OCI-M2 (cell line): ENCODE results near the gene HDAC4.
"Not testable (repeated sequence)": the region's sequence is repeated elsewhere in the genome, so short reads cannot be mapped to it uniquely, and the experiment has no call there.

ENCODE experiments used
- DNase-seq: peaks from one replicate; lab custom pipeline; 2025; ENCODE audit not compliant: unreplicated experiment; lab: John Stamatoyannopoulos, UW

HDAC4 gene

DNA sequence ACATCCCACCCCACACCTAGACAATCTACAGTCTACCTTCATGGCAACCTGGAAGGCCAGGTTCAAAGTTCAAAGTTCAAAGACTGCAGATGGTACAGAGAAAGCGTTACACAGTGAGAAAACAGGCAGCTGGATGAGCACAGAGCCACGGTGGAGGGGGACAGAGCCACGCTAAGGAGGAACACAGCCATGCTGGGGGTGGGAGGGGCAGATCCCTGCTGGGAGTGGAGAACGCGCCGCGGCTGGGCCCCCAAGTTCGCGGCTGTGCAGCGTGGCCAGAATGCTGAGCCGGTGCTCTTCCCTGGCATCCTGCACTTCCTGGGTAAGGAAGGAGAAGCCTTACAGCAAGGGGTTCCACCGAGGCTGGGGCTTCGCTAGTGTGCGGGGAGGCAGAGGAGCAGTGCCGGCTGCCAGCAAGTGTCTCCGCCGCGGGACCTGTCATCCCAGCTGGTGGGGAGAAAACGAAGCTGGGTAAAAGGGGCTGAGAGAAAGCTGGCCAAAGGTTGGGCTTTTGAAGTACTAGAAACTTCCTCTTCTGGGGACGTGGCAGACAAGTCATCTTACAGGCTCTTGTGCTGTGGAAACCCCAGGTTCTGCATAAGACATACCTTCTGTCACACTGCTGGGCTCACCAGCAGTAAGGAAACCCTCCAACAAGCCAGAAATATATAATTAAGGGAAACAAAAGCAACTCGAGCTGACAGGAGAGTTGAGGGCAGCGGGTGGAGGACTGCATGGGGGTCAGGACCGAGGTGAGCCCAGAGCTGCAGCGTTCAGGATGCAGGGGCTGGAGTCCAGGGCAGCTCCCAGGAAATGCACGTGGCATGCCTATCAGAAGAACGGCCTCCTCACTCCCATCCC lies 115.5 kb downstream of the HDAC4 start:
- DNase-seq, result no peak

DNA sequence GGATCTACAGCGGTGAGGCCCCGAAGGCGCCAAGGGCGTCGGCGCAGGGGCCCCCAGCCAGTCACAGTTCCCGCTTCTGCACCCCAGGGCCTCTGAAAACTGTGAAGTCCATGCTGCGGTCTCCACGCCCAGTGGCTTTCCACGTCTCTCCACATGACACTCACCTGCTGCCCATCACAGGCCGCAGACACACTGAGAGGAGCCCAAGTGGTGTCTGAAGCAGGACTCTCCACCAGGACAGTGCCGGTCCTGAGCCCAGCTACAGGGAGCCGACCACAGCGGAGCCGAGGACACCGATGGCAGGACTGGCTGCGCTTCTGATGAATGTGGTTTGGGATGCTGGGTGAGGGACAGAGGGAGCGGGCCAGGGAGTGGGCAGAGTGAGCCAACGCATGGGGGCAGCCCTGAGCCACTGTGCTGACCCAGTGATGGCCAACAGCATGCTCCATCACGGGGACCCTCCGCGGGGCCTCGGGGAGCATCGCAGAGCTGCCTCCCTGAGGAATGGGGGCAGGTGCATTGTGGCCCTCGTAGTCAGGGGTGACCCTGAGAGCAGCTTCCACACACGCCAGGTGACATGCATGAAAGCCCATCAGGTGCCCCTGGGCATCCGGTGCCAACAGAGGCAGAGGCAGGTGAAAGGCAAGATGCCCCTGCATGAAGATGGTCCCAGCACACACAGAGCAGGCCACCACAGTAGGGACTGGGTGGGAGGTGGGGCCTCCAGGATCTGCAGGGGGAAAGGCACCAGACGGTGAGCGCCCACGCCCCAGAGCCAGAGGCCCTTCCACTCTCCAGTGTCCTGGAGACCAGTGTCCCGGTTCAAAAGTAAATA lies 116.6 kb downstream of the HDAC4 start:
- DNase-seq, result no peak

DNA sequence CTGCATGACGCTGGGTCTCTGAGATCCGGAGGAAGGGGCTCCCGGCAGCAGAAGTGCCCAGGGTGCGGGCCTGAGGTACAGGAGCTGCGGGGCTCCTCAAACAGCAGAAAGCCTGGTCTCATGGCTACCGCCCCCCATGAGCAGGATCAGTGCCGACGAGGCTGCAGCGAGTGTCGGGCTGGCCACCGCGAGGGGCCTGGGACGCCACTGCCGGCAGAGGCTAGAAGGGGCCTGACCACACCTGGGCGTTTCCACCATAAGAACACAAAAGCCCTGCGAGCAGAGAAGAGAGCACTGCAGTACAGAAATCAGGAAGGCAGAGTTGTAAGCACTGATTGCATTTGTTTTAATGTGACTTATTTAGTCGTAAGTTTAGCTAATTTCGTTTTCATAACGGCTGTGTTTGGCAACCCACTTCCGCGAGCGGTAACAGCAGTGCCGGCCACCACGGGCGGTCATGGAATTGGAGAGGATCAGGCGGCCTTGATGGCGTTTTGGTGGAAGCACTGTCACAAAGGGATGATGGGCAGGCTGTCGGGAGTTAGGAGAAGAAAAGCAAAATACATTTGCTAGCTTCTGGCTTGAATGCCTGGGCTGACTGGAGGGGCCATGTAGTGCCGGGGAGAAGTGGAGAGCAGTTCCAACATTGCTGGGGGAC lies 117.4 kb downstream of the HDAC4 start:
- DNase-seq, result no peak

DNA sequence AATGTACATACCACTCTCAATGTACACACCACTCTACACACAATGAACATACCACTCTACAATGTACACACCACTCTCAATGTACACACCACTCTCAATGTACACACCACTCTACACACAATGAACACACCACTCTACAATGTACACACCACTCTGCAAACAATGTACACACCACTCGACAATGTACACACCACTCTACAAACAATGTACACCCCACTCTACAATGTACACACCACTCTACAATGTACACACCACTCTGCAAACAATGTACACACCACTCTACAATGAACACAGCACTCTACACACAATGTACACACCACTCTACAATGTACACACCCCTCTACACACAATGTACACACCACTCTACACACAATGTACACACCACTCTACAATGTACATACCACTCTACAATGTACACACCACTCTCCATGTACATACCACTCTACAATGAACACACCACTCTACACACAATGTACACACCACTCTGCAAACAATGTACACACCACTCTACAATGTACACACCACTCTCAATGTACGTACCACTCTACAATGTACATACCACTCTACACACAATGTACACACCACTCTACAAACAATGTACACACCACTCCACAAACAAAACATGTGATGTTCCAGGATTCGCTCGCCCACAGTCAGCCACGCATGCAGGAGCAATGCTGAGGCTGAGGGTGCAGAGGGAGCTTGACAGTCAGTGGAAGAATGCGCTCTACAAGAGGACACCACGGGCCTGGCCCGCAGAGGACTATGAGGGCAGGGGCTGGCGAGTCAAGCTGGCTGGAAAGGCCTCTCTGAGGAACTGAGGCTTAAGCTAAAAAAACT lies 118.2 kb downstream of the HDAC4 start:
- no peak for DNase-seq

DNA sequence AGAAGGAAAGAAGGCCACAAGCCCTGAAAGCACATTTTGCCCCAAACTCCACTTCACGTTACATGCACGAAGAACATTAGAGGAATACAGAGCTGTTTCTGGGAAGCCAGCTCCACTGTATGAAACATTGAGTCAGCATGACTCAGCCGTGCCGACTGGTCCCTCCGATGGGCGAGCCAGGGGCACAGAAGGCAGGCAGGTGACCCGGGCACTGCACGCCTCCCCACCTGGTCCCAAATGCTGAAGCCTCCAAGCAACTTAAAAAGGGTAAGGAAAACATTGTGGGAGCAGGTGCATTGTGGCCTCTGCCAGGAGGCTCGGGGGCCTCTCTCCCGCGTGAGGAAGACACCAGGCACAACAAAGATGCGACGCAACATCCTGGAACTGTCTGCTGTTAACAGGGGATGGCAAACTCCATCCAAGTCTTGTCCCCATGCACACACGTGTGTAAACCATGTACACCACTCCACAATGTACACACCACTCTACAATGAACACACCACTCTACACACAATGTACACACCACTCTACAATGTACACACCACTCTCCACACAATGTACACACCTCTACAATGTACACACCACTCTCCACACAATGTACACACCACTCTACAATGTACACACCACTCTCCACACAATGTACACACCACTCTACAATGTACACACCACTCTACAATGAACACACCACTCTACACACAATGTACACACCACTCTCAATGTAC lies 120.4 kb downstream of the HDAC4 start:
- DNase-seq, result not testable (repeated sequence)

DNA sequence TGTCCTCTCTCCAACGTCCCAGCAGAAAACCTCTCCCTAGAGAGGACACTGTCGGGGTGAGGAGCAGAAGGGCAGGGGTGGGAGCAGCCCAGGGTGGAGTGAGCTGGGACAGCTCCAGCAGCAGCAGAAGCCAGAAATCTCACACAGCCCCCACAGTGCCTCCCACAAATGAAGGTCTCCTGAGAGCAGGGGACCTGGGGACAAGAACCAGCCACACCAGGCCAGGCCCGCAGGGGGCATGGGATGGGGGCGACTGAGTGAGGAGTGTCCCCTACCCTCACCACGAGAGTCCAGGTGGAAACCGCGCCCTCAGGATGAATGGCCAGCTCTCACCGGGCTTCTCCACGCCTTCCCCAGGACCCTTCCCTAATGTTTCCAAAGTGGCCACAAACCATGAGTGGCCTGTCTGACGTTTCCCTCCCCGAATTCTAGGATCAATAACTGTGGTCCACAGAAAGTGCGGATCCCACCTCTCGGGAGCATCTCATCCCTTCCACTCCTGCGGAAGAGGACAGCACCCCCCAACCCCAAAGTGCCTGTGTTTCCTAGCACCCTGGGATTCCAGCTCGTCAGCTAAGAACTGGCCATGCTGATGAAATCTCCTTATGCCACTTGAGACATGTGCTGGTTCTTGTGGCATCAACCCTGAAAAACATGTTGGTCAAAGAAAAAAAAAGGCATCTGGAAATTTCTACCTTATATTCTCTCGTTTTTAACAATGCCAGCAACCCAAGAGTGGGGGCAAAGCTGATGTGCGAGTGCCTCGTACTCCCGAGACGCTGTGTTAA lies 121.1 kb downstream of the HDAC4 start:
- no peak for DNase-seq

DNA sequence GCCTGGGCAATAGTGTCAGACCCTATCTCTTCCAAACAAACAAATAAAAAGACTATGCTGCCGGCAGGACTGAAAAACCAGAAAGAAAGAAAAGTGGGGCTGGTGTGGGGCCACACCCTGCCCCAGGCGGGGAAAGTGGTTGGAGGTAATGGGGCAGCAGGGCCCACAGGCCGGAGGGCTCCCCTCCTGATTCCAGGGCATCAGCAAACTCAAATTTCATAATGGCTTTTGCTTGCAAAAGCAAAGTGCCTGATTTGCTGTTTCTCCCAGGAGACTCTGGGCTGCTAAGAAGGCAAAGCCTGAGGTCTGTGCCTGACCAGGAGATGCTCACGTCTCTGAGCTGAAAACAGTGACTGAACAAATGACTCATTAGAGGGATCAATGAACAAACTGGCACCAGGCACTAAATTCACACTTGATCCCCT lies 121.9 kb downstream of the HDAC4 start:
- DNase-seq, result no peak

DNA sequence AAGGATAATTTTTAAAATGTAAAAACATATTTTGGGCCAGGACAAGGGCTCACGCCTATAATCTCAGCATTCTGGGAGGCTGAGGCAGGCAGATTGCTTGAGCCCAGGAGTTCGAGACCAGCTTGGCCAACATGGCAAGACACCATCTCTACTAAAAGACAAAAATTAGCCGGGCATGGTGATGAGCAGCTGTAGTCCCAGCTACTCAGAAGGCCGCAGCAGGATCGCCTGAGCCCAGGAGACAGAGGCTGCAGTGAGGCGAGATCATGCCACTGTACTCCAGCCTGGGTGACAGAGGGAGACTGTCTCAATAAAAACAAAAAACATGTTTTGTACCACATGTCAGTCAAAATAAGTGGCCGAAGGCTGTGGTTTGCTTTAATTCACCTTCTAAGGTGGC lies 122.5 kb downstream of the HDAC4 start:
- no peak for DNase-seq

DNA sequence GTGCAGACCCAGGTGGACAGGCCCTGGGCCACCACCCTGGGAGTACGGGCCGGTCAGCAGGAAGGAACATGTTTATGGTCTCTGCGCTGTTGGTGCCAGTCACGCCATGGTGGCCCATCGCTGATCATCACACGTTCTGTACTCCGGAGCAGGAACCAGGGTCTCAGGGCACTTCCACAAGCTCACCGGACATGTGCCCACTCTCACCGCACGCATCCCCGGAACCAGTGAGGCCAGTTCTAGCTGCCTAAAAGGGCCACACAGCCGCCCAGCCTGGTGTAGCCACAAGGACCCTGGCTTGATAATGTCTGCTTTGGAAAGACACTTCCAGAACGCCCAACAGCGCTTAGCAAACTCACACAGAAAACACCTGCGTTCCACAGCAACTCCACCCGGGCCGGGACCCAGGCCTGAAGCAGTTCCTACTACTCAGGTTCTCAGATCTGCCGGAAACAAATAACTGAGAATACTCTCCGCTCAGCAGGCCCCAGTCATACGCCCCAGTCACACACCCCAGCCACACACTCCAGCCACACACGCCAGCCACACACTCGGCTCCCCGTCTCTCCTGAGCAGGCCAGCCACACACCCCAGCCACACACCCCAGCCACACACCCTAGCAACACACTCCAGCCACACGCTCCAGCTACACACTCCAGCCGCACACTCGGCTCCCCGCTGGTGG lies 123.3 kb downstream of the HDAC4 start:
- DNase-seq, result no peak

DNA sequence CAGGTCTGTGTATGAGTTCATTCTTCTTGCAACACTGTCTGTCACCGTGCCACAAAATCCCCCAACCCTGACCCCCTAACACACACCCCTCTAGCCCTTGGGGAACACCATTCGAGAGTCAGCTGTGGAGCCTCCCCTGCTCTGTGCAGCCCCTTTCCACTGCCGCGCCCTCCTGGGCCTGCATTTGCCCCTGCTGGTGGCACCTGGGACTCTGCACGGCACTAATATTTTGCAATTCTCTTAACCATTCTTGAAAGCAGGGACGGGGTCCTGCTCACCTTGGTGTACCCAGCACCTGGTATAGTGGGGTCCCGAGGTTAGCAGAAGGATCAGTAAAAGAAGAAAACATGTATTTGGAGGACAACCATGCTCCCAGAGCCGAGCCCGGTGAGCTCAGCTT lies 124.0 kb downstream of the HDAC4 start:
- DNase-seq, result no peak

DNA sequence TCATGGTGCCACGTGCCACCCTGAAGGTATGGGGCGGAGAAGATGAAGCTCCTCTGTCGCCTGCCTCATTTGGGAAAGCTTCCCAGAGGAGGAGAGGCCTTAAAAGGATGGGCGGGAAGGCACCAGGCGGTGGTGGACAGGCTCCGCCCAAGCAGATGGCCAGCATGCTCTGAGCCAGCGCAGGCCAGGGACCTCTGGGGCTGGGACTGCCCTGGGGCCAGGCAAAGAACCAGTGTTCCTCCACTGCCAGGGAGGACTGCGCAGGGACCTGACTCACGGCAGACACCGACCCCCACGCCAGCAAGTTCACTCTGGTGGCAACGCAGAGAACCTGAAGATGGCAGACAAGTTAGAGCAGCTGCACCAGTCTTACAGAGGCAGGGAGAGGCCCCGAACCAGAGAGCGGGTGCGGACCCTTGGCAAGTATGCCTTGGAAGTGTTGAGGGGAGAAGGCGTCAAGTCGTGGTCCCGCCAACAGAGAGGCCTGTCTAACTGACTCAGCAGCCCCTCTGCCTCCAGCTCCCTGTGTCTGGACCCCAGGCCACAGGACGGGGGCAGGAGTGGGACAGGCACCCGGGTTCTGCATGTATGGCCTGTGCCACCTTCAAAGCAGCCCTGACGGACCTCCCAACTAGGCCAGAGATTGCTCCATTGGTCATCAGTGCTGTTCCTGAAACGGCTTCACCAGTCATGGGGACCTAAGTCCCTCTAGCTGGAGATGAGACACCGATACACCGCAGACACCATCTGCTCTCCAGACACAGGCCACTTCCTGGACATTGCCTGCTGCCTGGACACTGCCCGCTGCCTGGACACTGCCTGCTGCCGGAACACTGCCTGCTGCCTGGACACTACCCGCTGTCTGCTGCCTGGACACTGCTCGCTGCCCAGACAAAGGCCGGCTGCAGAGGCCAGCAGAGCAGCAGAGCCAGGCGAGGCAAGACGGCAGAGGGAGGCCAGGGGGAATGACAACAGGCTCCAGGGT lies 124.7 kb downstream of the HDAC4 start:
- no peak for DNase-seq

DNA sequence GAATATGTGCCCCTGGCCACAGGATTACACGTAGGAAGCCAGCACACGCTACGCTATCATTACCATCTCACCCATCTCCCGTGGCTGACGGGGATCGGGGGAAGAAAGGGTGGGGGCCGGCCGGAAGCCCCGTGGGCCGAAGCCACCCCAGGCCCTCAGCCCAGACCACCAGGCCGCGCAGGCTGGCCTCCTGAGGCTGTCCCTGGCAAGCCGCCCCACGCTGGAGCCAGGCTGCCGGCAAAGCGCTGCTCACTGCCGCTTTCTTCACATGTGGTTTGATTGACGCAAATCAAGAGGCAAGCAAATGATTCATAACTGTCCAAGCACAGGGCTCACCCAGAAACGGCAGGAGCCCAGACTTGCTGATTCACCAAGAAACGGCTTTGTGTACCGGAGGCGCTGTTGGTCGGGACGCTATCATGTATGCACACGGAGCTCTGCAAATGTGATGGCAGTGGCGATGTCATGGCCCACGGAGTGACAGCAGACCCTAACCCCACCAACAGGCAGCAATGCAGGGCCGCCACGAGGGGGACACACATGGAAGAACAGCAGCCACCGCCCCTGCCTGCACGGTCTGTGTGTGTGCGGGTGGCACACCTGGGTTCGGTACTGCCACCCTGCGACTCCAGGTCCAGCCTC lies 125.7 kb downstream of the HDAC4 start:
- DNase-seq, result no peak

DNA sequence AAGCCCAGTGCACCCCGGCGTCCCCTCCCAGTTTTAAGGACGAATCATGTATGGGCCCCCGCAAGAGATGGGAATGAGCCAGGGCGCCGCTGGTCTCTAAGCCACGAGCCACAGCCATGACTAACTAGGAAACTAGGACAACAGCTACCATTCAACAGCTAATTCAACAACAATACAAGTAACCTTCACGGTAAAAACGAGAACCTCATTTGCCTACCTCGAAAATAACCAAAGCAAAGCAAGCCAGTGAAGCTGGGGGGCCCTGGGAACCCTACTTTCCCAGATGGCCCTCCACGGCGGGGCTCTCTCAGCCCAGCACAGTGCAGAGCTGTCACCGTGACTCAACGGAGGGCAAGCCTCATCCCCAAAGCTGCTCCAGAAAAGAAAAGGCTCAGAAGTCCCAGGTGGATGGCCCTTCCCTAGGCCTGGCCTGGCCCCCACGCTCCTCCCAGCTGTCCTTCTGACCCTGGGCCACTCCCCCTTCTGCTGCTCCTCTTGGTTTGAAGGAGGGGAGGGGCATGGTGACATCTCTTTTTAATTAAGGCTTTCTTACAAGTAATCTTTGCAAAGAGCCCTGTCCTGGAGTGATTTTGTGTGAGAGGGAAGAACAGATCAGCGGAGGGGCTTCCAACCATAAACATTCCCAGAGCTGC lies 126.3 kb downstream of the HDAC4 start:
- DNase-seq, result no peak

DNA sequence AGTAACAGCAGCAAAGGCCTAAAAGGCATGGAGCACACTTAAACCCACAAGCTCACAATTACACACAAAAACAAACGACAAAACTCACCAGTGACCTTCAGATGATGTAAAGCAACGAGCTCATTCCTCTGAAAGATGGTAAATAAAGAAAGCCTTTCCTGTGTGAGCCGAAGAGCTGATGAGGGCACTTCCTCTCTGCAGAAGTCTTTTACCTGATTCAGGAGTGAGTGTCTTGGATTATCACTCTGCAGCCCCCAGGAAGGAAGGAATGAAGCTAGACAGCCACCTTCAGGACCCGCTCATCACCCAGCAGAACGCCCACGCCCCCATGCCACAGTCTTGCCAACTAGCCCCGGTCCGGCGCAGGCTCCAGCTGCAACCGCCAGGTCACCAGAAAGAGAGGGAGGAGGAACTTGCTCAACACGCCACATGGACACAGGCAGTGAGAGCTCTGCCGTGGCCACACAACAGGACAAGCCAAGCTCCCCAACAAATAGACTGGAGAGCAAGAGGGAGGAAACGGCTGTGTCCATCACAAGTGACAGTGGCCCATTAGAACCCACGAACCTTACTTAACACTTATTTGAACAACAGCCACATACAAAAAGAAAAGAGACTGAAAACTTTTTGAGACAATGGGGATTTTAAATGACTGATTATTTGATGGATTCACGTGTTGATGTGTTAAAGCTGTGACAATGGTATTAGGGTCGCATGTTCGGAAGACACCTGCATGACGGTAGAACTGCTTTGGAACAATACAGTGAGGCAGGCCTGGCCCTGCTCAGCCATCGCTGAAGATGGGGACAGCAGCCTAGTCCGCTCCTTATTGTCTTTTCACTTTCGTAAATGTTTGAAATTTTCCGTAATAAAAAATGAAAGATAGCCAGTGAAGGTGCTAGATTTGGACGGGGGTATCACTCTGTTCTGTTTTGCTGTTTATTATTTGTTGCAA lies 127.3 kb downstream of the HDAC4 start:
- no peak for DNase-seq

DNA sequence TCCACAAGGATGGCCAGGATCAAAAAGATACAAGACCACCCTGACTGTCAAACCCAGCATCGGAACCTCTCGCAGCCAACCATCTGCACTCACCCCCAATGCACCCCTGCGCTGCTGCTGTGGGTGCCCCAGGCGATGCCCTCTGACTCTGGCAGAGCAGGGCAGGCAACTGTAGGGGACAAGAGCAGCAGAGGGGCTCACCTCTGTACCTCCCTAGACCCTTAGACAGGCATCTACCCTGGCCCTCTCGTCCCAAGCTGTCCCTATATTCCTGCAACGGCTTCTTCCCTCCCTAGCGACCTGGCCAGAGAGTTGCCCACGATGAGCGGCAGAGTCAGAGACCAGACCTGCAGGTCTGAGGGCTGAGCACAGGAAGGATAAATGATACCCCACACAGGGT lies 128.2 kb downstream of the HDAC4 start:
- DNase-seq, result no peak
